Activated effector memory CD4-positive, alpha-beta T cell treated with Interleukin-2 at 50 U/mL for 16 hours (primary cell): ENCODE results near the gene SHB.
"Not testable (repeated sequence)": the region's sequence is repeated elsewhere in the genome, so short reads cannot be mapped to it uniquely, and the experiment has no call there.

Experiments
- DNase-seq: peaks from one replicate; pipeline ENCODE4 v3.0.0-alpha.2; 2020

SHB gene

DNA sequence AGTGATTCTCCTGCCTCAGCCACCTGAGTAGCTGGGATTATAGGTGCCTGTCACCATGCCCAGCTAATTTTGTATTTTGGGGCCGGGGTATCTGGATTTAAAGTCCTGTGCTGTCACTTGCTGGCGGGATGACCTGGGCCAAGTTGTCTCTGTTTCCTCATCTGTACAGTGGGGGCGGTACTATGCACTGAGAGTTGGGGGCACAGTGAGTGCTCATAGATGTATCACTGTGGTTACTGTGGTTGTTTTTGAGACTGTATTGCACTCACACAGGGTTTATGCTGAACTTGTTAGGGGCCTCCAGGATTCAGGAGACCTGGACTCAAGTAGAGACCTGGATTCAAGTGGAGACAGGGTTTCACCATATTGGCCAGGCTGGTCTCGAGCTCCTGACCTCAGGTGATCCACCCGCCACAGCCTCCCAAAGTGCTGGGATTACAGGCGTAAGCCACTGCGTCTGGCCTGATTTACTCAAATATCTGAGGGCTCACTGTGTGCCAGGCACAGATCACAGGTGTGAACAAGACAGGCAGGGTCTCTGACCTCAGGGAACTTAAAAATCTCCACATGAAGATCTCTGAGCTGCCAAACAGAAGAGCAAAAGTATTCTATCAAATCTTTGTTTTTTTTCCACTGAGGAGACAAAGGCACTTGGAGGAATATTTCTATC lies 103.2 kb downstream of the SHB start:
- DNase-seq = not testable (repeated sequence)

DNA sequence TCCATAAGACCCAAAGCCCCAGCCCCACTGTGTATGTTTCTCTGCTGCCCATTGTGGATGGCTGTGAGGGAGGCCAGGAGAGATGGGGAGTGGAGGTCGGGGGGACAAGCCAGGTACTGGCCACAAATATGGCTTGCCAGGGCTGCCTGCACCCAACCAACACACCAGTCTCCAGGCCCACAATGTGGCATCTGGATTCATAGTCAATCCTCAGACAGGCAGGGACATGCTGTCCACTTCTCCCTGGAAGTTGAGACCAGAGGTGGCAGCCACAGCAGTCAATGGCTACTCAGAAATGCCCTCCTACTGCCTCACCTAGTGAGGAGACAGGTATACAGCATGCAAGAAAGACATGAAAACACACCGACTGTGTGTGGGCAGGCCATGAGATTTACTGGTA lies 103.9 kb downstream of the SHB start:
- DNase-seq = no peak

DNA sequence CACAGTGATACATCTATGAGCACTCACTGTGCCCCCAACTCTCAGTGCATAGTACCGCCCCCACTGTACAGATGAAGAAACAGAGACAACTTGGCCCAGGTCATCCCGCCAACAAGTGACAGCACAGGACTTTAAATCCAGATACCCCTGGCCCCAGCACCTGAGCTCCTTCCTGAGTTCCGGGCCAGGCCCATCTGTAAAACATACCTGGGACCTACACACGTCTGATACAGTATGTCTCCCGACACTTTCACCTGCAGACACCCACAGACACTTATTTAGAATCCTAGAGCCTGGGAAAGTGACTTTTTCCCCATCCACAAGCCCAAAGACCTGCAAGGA lies 104.3 kb downstream of the SHB start:
- DNase-seq = no peak

DNA sequence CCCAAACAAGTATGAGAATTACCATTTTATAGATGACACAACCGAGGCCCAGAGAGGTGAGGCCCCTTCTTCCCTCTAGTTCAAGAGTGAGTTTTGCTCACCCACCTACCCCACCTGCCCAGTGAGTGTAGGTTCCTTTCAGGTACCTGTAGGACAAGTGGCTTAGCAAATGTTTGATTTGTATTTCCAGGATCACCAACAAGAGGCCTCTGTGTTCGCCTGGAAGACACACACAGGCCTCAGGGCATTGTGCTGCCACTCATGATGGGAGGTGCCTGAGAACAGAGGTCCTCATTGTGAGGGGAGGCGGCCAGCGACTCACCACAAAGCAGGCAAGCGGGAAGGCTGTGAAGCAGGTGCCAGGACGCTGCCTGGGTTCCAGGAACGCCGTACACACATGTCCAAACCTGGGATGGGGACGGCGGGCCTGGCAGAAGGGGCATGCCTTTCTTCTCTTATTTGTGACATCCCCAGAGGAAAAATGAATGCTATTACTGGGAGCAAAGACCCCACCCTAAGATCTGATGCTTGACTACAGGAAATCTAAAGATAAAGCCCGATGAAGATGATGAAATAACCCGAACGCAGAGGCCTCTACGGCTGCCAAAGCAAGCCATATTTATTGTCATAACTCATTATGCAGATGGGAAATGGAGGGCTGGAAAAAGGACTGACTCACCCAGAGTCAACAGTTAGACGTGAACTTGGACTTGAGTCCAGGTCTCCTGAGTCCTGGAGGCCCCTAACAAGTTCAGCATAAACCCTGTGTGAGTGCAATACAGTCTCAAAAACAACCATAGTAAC lies 104.9 kb downstream of the SHB start:
- no peak for DNase-seq

DNA sequence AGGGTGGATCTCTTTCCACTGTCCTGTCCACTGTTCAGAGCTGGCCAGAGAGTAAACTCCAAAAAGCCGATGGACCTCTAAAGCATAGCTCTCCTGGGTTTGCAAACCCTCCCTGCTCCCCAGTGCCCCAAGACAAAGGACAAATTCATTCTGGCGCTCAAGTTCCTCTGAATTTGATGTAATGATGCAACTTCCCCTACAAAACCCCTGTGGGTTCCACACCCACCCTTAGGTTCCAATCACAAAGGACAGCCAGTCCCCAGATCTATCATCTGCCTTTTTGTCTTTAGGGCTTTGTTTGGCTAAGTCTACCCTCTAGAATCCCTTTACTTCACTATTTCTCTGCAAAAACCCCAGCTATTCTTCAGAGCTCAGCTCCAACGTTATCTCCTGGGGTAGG lies 107.7 kb downstream of the SHB start:
- no peak for DNase-seq

DNA sequence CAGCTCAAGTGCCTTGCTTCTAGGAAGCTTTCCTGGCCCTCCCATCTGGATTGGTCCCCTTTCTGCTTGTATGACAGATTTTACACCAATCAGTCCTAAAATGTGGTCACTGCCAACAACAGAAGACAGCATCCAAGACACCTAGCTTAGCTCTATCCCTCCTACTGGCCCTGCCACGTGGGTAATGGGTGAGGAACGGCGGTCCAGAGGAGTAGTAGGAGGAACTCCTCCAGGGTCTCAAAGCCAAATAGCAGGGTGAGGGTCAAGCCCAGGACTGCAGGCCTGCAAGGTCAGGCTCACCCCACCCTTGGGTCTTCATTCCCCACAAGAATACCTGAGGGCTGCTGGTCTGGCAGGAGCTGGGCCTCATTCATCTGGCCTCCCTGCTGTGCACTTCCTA lies 108.4 kb downstream of the SHB start:
- no peak for DNase-seq

DNA sequence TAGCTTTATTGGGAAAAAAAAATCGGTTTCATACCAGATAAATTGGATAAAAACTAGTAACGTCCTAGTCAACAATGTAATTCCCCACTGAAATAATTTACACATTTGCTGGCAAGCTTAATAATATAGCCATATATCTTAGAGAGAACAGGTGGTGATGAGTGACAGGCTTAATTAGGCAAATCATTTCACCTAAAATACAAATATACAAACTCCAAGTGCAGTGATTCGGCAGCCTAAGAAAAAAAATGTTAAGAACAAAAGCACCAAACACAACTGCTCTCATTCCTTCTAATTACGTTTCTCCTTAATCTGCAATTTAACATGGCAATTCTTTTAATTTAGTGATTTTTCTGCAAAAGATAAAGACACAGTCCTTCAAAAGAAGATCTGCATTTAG lies 109.1 kb downstream of the SHB start:
- DNase-seq = no peak

DNA sequence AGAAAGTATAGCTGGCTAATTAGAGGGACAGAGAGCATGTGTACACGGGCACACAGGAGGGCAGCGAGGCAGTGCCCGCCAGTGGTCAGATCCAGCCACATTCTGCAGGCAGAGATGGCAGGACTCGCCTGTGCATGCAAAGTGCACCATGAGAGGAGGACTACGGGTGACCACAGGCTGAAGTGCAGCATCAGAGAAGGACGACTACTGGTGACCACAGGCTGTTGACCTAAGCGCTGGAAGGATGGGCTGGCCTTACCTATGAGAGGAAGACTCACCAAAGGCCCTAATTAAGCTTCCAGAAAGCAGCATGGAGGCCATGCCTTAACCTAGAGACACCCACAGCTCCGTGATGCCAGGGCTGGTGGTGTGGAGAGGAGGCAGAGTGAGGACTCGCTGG lies 110.9 kb downstream of the SHB start:
- no peak for DNase-seq

DNA sequence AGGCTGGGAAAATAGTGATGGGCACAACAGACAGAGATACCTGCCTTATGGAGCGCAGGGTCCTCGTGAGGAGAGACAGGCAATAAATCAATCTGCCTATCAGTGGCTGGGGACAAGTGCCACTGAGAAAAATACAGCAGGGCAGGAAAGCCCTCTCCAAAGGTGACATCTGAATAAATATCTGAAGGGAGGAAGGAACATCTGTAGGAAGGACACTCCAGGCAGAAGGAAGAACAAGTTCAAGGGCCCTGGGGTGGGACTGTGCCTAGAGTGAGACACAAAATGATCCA lies 111.4 kb downstream of the SHB start:
- DNase-seq = no peak

DNA sequence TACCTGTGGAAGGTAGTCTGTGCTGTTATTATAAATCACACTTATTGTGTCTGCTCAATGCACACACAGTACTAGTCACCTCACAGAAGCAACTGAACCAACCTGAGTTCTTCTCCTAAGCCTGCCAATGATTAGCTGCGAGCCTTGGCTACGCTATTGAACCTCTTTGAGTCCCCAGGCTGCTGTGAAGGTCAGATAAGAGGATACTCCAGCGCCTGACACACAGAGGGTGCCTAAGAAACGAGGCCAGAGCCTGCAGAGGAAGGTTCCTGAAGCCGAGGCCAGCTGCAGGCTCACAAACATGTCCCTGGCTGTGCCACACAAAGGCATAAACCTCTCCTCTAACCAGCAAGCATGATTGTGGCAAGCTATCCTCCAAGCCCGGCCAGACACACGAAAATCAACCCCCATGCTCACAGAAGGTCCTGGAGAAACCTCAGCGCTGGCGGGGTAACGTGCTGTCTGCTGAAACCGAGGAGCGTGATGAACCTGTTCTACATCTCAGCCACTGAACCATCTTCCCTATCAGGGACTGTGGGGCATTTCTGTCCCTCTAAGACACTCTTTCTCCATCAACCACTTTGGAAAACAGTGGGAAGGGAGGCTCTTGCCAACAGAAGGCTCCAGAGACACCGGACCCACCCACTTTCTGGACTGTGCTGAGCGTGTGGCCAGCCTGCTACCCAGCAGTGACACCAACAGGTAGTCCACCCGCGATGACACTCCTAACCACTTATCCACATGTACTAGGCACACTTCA lies 111.9 kb downstream of the SHB start:
- DNase-seq = no peak

DNA sequence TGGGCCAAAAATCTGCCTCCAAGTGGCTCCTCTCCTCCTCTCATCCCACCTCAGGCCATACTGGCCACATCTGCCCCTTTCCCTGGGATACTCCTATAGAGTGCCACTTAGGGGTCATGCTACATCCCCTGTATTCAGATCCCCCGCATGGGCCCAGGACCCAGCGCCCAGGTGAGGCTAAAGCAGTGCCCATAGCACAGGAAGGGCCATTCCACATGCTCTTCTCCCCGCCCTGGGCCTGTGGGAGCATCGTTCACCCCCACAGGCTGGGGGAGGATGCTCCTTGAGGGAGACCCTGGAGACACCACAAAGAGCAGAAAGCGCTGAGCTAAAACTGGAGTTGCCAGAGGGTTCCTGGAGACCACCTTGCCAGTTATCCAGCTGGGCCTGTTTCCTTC lies 112.6 kb downstream of the SHB start:
- no peak for DNase-seq

DNA sequence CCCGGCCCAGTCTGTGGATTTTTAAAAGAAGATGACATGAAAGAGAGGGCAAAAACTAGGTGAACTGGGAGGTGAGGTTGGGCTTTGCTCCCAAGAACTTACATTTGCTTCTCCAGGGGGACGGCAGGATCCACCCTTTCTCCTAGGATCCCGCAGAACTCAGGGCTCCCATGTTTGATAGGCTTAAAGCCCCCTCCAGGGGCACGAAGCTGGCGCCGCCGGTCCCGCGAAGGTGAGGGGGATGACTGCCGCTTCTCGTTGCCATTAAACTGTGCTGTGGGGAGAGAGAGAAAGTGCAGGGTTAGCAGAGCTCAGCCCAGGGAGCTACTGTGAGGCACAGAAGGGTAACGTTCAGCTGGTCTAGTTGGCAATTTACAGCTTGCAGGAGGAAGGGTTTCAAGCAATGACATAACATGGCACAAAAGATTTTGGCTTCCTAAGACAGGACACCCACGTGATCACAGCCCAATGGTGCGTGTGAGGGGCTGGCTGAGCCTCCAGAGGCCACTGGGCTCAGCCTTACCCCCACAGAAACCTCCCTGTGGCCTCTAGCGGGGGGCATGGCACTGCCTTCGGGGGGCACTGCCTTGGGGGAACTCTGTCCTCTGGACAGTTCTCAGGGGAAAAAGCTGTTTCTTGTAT lies 113.1 kb downstream of the SHB start:
- no peak for DNase-seq

DNA sequence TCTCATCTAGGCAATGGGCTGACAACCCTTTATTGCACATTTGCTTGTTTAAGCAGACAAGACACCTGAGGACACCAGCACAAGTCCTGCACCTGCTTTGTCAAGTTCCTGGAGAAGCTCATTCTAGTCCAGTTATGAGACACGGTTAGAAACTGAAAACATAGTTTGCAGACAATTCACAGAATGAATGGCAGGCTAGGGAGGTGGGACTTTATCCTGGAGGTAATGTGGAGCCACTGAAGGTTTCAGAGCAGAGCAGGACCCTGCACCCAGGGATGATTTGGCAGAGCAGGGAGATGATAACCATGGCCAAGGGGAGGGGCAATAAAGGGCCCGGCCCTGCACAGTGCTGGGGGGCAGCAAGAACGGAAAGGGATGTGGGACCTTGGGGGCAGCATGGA lies 114.4 kb downstream of the SHB start:
- no peak for DNase-seq

DNA sequence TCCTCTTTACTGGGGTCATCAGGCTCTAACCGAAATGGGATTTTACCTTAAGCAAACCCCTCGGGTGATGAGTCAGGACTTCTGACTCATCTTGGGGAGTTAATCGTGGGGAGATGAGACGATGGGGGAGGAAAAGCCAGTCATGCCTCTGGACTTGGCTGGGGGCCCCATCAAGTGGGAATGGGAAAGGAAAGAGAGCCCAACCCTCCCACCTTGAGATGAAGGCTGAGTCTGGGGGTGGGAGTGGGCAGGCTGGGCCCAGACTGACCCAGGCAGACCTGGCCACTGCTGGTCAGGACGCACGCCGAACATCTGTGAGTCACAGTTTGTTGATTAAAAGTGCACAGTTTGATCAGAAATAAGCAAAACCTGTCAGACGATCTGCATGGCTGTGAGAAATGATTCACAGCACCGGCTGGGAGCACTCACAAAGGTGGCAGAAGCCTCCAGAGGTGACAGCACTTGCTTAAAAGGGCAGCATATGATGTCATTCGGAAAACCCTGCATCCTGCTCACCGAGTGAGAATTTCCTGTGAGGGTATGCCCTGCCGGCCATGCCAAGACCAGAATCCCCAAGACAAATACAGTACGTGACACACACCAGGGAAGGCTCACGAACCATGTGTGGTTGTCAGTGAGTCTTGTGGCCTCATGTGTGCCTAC lies 115.1 kb downstream of the SHB start:
- DNase-seq = no peak

DNA sequence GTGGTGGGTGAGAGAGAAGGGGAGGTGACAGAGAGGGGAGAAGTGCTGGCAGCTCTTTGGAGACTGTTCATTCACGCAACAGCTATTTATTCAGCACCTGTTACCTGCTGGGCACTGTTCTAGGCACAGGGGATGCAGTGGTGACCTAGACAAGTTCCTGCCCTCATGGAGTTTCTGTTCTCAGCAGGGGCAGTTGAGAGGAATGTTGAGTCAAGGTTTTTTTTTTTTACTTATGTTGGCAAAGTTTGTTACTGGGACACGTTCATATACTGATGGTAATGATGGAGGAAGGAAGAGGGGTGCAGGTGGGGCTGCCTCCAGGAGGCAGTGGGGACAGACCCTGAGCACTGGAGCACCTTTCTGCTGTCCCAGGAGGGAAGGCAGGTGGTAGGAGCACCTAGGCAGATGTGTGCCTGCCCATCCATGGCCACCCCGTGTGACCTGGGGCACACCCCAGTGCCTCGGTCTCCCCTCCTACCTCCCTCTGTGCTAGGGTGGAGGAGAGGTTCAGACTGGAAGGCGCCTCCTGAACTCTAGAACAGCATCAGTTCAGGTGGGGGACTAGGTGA lies 115.7 kb downstream of the SHB start:
- no peak for DNase-seq

DNA sequence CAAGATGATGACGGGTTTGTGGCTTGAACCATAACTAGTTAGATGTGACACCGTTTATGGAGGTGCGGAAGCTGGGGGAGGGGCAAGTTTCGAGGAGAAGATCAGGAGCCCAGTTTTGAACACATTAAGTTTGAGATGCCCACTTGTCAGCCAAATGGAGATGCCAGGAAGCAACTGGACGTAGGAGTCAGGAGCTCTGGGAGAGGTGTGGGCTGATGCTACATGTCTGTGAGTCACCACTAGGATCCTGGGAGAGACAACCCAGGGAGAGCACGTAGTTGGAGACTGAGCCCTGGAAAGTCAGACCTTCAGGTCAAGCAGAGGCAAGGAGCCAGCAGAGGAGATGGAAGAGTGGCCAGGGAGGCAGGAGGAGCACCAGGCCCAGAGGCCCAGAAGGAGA lies 116.3 kb downstream of the SHB start:
- no peak for DNase-seq

DNA sequence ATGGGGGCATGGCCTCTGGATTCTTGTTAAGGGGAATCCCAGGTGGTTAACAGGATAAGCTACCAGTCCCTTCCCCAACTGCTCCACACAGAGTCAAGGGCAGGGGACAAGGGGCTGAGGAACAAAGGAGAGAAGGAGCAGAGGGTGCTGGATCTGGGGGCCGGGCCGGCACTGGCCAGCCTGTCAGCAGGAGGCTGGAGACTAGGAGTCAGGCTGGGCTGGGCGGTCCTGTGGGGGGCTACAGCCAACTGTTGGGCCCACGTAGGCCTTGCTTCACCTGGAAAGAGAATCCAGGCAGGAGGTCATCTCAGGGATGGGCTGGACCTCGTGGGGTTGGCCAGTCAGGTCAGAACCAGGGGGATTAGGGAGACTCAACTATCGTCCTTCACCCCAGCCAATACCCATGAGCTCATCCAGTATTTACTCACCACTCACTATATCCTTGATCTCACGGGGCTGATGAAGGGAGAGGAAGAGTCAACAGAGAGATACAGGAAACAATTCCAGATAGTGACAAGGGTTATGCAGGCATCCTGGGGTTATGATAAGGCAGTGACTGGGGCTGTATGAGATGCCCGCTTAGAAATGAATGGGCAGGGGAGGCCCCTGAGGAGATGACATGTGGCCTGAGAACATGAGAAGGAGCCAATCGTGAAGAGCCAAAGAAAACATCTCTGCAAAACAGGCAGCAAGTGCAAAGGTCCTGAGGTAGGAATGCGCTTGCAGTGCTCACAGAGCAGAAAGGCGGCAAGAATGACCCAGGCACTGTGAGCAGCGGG lies 117.2 kb downstream of the SHB start:
- DNase-seq = no peak

DNA sequence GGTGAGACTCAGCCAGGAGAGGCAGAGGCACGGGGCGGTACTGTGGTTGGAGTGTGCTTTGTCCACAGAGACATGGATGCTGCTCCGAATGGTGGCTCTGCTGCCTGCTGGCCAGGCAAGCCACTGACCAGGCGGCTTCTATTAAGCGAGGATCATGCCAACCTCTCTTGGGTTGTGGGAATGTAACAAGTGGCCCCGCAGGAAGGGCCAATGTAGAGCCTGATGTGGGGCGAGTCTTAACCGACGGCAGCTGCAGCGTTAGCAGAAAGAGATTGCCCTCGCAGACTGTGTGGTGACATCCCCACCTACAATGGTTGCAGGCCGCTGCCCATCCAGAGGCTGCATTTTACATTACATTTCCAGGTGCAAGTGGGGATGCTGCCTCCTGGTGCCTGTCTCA lies 118.5 kb downstream of the SHB start:
- no peak for DNase-seq

DNA sequence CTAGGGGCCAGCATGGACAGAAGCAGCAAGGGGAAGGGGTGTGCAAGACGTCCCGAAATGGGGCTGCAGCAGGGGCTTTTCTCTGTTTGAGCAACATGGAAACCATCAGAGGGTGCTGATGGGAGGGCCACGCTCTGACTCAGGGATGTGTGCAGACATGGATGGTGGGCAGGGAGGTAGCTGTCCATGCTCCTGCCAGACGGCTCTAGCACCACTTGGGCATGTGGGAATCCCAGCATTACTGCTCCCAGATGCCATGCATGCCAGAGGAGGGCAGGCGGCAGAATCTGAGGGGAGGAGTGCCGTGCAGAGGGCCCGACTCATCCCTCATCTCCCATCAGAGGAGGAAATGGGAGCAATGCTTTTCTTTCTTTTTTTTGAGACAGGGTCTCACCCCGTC lies 119.5 kb downstream of the SHB start:
- DNase-seq = no peak

DNA sequence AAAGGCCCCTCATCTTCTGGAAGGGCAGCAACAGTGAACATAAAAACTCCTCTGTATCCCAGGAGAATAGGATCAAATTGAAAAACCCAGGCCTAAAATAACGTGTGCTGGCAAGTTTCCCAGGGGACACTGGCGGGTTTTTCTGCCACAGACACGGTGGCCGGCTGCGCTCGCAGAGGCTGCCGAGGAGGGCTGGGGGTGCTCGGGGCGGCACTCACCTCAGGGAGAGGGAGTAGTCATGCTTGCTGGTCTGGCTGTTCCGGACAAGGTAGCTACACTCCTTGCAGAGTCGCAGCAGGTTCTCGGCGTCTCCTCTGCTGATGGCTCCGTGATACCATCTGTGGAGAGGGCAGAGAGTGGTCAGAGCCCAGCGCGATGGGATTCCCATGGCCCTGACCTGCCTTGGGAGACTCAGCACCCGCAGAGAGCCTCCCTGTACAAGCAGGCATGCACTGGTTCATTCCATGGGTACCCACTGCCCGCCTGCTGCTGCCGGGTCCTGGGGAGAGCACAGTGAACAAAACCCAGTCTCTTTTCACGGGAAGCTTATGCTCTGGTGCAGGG lies 120.5 kb downstream of the SHB start:
- DNase-seq = no peak

DNA sequence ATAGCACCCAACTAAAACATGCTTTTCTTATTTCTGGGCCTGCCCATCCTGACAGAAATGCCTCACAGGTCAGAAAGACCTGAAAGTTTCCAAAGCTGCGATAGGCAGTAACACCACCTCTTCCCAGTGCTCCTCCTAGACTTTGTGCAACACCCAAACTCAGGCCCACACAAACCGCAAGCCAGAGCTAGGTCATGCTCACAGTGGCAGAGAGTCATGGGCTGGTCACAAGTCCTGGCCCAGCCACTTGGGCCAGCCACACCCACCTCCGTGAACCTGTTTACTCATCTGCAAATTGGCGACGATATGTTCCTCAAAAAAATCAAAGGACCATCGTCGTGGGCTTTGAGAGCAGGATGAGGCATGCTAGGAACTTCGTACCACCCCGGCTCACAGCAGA lies 121.0 kb downstream of the SHB start:
- DNase-seq = no peak

DNA sequence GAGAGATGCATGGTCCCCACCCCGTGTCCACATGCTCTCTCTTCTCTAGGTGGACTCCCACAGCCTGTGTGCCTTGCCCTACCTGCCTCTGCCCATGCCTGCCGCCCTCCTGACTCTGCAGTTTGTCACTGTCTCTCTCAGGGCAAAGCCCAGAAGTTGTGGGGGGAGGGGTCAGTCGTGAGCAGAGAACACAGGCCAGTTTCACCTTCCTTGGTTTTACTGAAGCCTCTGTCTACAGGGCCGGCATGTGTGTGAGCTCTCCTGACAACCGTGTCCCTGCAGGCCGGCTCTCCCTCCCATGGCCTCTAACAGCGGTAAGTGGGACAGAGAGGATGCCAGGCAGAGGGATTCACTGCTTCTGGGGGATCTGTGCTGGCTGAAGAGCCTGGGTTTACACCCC lies 121.6 kb downstream of the SHB start:
- DNase-seq = no peak
